DOHH2 (cell line): Measurements from ENCODE around the gene MARK4.

Experiments
- H3F3A ChIP-seq: fragments of 200-600 bp; sonication (generic), shearing (Covaris generic); 2 replicates; pipeline ENCODE4 v1.6.0; 2016; ENCODE audit warnings: antibody characterized with exemption, mild to moderate bottlenecking; ENCODE audit not compliant: control insufficient read depth, insufficient read depth
- H3K27ac ChIP-seq: fragments of 200-600 bp; sonication (generic); 2 replicates; pipeline ENCODE4 v1.5.1; 2014; ENCODE audit warnings: low read depth, mild to moderate bottlenecking, low read length, moderate library complexity
- H3K27me3 ChIP-seq: fragments of 200-600 bp; sonication (generic); 2 replicates; pipeline ENCODE4 v1.6.1; 2014; ENCODE audit warnings: mild to moderate bottlenecking, low read length, mixed read lengths; ENCODE audit not compliant: control insufficient read depth
- H3K36me3 ChIP-seq: fragments of 200-600 bp; sonication (generic); 2 replicates; pipeline ENCODE4 v1.6.1; 2014; ENCODE audit warnings: mild to moderate bottlenecking, low read length, moderate library complexity, mixed read lengths; ENCODE audit not compliant: control insufficient read depth
- H3K4me1 ChIP-seq: fragments of 200-600 bp; sonication (generic); 2 replicates; pipeline ENCODE4 v1.6.1; 2014; ENCODE audit warnings: mild to moderate bottlenecking, low read length, mixed read lengths; ENCODE audit not compliant: control insufficient read depth
- H3K4me2 ChIP-seq: fragments of 200-600 bp; sonication (generic); 2 replicates; pipeline ENCODE4 v1.6.0; 2014; ENCODE audit warnings: mild to moderate bottlenecking, low read length, moderate library complexity
- H3K4me3 ChIP-seq: fragments of 200-600 bp; sonication (generic); 2 replicates; pipeline ENCODE4 v1.5.1; 2014; ENCODE audit warnings: mild to moderate bottlenecking, low read length, mixed read lengths
- H3K79me2 ChIP-seq: fragments of 200-600 bp; sonication (generic); 2 replicates; pipeline ENCODE4 v1.6.1; 2014; ENCODE audit warnings: mild to moderate bottlenecking, low read length, mixed read lengths; ENCODE audit not compliant: control insufficient read depth
- H3K9me2 ChIP-seq: fragments of 200-600 bp; sonication (generic); replicated peaks from 2 replicates; pipeline ENCODE4 v1.6.1; 2014; ENCODE audit warnings: mild to moderate bottlenecking, low read length, mixed read lengths; ENCODE audit not compliant: control insufficient read depth
- H3K9me3 ChIP-seq: fragments of 200-600 bp; sonication (generic); 2 replicates; pipeline ENCODE4 v1.6.1; 2014; ENCODE audit warnings: antibody characterized with exemption, low read length, mixed read lengths; ENCODE audit not compliant: control insufficient read depth, insufficient read depth
- H4K20me1 ChIP-seq: fragments of 200-600 bp; sonication (generic); 2 replicates; pipeline ENCODE4 v1.6.0; 2014; ENCODE audit warnings: low read depth, mild to moderate bottlenecking, antibody characterized with exemption, low read length, moderate library complexity; ENCODE audit not compliant: control insufficient read depth, insufficient read depth
- CTCF ChIP-seq: fragments of 200-600 bp; sonication (generic); IDR thresholded peaks from one replicate; pipeline ENCODE4 v1.5.1; 2014; ENCODE audit warnings: antibody characterized with exemption, mild to moderate bottlenecking, low read depth, low read length; ENCODE audit not compliant: poor library complexity, severe bottlenecking
- EZH2phosphoT487 ChIP-seq: fragments of 200-600 bp; sonication (generic); IDR thresholded peaks from 2 replicates; pipeline ENCODE4 v1.6.1; 2017; ENCODE audit warnings: borderline replicate concordance, mild to moderate bottlenecking, antibody characterized with exemption, low read length, moderate library complexity, mixed read lengths

Gene MARK4

GRCh38 chr19:45305421-45305820, 54.4 kb downstream of the MARK4 start:
- Histone ChIP-seq H3K36me3 (no peaks in the 10 kb centered on the region), H3K27me3 (no peaks in the 10 kb centered on the region), H4K20me1 (no peaks in the 10 kb centered on the region; the same call in 1 of the 2 replicates), H3K4me3 (no peak overlapping the region), H3K4me2 (no peak overlapping the region), H3K9me3 (no peaks in the 10 kb centered on the region), H3F3A (no peaks in the 10 kb centered on the region), H3K79me2 (no peaks in the 10 kb centered on the region), H3K9me2 (no peaks in the 10 kb centered on the region), H3K27ac (no peak overlapping the region), H3K4me1 (no peaks in the 10 kb centered on the region)
- TF ChIP-seq CTCF (no peak), EZH2phosphoT487 (no peak)

- Histone ChIP-seq H3K9me2 (no peaks in the 10 kb centered on the region), H3K4me2 (no peak overlapping the region), H3K79me2 (no peaks in the 10 kb centered on the region), H3K27me3 (no peaks in the 10 kb centered on the region), H3K9me3 (no peaks in the 10 kb centered on the region), H3K36me3 (no peaks in the 10 kb centered on the region), H4K20me1 (no peaks in the 10 kb centered on the region; the same call in 1 of the 2 replicates), H3F3A (no peaks in the 10 kb centered on the region), H3K27ac (no peak overlapping the region), H3K4me3 (no peak overlapping the region), H3K4me1 (no peaks in the 10 kb centered on the region)
- TF ChIP-seq EZH2phosphoT487 (no peak), CTCF (no peak)
Measured at GRCh38 chr19:45306040-45306439, 55.0 kb downstream of the MARK4 start.

- H3K36me3 ChIP-seq, result no peaks in the 10 kb centered on the region
- no peaks in the 10 kb centered on the region for H3K79me2 ChIP-seq
- H3K9me3 ChIP-seq, result no peaks in the 10 kb centered on the region
- TF ChIP-seq EZH2phosphoT487 (no peak), CTCF (no peak)
- no peaks in the 10 kb centered on the region; the same call in 1 of the 2 replicates for H4K20me1 ChIP-seq
- no peak overlapping the region for H3K27ac ChIP-seq
- no peaks in the 10 kb centered on the region for H3K4me1 ChIP-seq
- no peaks in the 10 kb centered on the region for H3F3A ChIP-seq
- H3K4me2 ChIP-seq, result no peak overlapping the region
- no peaks in the 10 kb centered on the region for H3K9me2 ChIP-seq
- H3K27me3 ChIP-seq, result no peaks in the 10 kb centered on the region
- no peak overlapping the region for H3K4me3 ChIP-seq
Measured at GRCh38 chr19:45306518-45307027, 55.5 kb downstream of the MARK4 start.
